ENCODE results near the gene KANSL1.

The KANSL1 gene

DNA sequence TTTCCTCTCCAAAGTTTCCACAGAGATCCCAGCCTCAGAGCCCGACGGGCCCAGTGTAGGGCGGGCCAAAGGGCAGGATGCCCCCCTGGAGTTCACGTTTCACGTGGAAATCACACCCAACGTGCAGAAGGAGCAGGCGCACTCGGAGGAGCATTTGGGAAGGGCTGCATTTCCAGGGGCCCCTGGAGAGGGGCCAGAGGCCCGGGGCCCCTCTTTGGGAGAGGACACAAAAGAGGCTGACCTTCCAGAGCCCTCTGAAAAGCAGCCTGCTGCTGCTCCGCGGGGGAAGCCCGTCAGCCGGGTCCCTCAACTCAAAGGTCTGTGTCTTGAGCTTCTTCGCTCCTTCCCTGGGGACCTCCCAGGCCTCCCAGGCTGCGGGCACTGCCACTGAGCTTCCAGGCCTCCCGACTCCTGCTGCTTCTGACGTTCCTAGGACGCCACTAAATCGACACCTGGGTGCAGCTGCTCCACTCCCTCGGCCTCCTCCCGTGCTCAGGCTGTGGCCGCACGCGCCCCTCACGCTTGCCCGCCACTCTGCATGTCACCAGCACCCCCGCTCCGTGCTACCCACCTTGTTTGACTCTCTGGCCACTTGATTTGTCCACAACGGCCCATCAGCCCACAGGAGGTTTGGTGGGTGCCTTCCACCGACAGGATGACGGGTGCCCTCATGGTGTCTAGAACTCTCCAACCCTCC lies 209.5 kb downstream of the KANSL1 start:
- TF ChIP-seq, protein P1, sequence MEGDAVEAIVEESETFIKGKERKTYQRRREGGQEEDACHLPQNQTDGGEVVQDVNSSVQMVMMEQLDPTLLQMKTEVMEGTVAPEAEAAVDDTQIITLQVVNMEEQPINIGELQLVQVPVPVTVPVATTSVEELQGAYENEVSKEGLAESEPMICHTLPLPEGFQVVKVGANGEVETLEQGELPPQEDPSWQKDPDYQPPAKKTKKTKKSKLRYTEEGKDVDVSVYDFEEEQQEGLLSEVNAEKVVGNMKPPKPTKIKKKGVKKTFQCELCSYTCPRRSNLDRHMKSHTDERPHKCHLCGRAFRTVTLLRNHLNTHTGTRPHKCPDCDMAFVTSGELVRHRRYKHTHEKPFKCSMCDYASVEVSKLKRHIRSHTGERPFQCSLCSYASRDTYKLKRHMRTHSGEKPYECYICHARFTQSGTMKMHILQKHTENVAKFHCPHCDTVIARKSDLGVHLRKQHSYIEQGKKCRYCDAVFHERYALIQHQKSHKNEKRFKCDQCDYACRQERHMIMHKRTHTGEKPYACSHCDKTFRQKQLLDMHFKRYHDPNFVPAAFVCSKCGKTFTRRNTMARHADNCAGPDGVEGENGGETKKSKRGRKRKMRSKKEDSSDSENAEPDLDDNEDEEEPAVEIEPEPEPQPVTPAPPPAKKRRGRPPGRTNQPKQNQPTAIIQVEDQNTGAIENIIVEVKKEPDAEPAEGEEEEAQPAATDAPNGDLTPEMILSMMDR (conservative IDR thresholded peaks at IDR 0.05; ENCODE audit: low read length), result no peak
- DNase-seq (ENCODE audit: low read depth), result no peak

DNA sequence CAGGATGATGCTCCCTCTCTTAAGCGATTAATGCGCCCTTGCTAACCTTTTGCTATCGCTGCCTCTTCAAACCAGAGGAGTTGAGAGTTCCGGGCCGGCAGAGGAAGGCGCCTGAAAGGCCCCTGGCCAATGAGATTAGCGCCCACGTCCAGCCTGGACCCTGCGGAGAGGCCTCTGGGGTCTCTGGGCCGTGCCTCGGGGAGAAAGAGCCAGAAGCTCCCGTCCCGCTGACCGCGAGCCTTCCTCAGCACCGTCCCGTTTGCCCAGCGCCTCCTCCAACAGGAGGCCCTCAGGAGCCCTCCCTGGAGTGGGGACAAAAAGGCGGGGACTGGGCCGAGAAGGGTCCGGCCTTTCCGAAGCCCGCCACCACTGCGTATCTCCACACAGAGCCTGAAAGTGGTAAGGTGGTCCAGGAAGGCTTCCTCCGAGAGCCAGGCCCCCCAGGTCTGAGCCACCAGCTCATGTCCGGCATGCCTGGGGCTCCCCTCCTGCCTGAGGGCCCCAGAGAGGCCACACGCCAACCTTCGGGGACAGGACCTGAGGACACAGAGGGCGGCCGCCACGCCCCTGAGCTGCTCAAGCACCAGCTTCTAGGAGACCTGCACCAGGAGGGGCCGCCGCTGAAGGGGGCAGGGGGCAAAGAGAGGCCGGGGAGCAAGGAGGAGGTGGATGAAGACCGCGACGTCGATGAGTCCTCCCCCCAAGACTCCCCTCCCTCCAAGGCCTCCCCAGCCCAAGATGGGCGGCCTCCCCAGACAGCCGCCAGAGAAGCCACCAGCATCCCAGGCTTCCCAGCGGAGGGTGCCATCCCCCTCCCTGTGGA lies 210.2 kb downstream of the KANSL1 start:
- DNase-seq (ENCODE audit: low read depth), result no peak
- no peak overlapping the region for H3K4me3 ChIP-seq (ENCODE audit: low read length)
- TF ChIP-seq, protein P1 (conservative IDR thresholded peaks at IDR 0.05; ENCODE audit: low read length), result no peak

More for the DNA sequence above, 209.5 kb downstream of the KANSL1 start:
- H3K4me3 ChIP-seq (ENCODE audit: low read length), result no peak overlapping the region

DNA sequence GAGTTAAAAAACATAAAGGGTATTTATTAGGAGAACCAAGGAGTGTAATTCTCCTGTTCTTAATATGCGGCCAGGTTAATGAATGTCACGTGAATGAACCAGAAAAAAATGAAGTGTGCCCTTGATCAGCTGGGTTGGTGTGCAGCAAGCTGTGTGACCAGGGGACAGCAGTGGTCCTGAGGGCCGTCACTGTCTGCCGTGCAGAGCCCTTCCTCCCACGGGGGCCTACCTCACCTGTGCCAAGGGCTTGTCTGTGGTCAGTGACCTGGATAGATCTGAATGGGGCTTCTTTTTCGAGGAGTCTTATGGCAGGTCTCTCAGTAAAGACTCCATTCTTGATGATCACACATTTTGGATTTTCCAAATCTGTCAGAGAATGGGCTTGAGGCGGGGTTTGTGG lies 211.9 kb downstream of the KANSL1 start:
- H3K4me3 ChIP-seq (ENCODE audit: low read length), result no peak overlapping the region
- no peak for DNase-seq (ENCODE audit: low read depth)
- TF ChIP-seq, protein P1 (conservative IDR thresholded peaks at IDR 0.05; ENCODE audit: low read length), result no peak

DNA sequence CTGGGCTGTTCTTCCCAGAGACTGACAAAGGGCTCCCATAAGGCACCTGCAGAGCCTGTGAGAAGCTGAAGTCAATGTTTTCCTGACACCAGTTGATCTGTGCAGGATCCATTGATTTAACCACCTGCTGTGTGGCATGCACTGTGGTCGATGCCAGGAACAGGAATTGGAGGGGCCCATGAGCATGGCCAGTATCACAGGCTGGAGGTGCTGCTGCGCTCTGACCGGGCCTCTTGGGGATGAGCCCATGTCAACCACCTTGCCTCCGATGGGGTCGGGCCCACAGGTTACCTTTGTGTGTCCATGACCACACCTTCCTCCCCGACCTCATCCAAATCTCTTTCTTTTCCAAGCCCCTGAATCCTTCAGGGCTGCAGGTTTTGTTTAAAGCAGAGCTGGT lies 212.4 kb downstream of the KANSL1 start:
- DNase-seq (ENCODE audit: low read depth), result no peak
- H3K4me3 ChIP-seq (ENCODE audit: low read length), result no peak overlapping the region
- TF ChIP-seq, protein P1 (conservative IDR thresholded peaks at IDR 0.05; ENCODE audit: low read length), result no peak

All from AG10803 (cell line).